ENCODE measurements around the gene THSD7B. TPM values are rescaled to one million over a fixed set of nuclear protein-coding genes. Genes with fewer than 3 reads are reported as not detected.

THSD7B gene
- total and polyA plus RNA-seq, 2 of the 13 experiments (the other 11 are each of a cell fraction or from before 2014, with no cell fraction given), result 0.02 TPM; not detected in 1

GRCh38 chr2:137251045-137251444, 485.7 kb downstream of the THSD7B start (continued):
- TF ChIP-seq ZBTB40 (IDR thresholded peaks at IDR 0.05), result no peak
- no peak for TF ChIP-seq ZBTB40 (CRISPR knock-in tag; IDR thresholded peaks at IDR 0.05)
- TF ChIP-seq GATA4 (IDR thresholded peaks at IDR 0.05; ENCODE audit: borderline replicate concordance, low read depth), result no peak
- no peak for TF ChIP-seq CBFB (CRISPR knock-in tag; IDR thresholded peaks at IDR 0.05)
- TF ChIP-seq KDM5A (IDR thresholded peaks at IDR 0.05; ENCODE audit: borderline replicate concordance, low read length), result no peak
- TF ChIP-seq MYPOP (CRISPR knock-in tag; IDR thresholded peaks at IDR 0.05), result no peak
- TF ChIP-seq POLR2G (IDR thresholded peaks at IDR 0.05; ENCODE audit: low read depth, low read length), result no peak
- TF ChIP-seq DR1 (CRISPR knock-in tag; IDR thresholded peaks at IDR 0.05), result no peak
- no peak for TF ChIP-seq ADNP (CRISPR knock-in tag; IDR thresholded peaks at IDR 0.05)

All from HepG2 (cell line).